HG03060 (cell line): ENCODE results near the gene GRAMD4.

Experiments used
- ATAC-seq: cut with Tn5 transposase; IDR thresholded peaks from one replicate; pipeline ENCODE4 v1.9.1; 2021; ENCODE audit warnings: low read depth, moderate number of reproducible peaks; ENCODE audit not compliant: unreplicated experiment

The GRAMD4 gene

GRCh38 chr22:46666577-46667244 is 46.5 kb downstream of the GRAMD4 start:
- ATAC-seq = no peak

DNA sequence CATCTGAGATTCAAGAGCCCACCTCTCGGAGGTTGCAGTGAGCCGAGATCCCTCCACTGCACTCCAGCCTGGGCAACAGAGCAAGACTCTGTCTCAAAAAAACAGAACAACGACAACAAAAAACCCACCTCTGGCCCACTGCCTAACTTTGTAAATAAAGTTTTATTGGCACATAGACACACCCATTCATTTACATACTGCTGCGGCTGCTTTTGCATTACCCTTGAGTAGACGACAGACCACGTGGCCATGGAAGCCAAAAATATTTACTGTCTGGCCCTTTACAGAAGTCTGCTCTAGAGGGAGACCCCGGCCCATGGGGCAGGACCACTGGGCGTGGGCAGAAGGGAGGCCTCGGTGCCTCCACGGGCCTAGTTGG is 47.0 kb downstream of the GRAMD4 start:
- ATAC-seq = no peak

DNA sequence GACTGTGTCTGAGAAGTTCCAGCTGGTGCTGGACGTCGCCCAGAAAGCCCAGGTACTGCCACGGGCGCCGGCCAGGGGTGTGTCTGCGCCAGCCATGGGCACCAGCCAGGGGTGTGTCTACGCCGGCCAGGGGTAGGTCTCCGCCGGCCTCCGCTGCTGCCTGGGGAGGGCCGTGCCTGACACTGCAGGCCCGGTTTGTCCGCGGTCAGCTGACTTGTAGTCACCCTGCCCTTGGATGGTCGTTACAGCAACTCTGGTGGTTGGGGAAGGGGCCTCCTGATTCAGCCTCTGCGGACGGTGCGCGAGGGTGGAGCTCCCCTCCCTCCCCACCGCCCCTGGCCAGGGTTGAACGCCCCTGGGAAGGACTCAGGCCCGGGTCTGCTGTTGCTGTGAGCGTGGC is 47.9 kb downstream of the GRAMD4 start:
- no peak for ATAC-seq

DNA sequence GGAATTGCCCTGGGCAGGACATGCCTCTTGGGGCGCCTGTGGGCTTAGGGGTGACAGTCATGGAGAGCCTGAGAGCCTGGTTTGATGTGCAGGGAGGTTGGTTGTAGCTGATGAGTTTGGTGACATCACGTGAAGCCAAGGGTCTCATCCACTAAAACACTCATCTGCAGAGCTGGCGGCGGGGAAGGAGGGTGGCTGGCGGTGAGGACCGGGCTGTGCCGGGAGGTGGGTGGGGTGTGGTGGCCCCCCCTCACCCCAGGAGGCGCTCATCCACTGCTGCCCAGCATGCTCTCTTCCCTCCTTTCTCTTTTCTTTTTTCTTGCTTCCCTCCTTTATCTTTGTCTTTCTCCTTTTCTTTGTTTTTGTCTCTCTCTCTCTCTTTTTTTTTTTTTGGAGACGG is 49.0 kb downstream of the GRAMD4 start:
- no peak for ATAC-seq

- ATAC-seq = no peak
These were observed 51.7 kb downstream of the GRAMD4 start for GRCh38 chr22:46671824-46672432.

GRCh38 chr22:46672731-46673130 is 52.5 kb downstream of the GRAMD4 start:
- ATAC-seq = no peak

DNA sequence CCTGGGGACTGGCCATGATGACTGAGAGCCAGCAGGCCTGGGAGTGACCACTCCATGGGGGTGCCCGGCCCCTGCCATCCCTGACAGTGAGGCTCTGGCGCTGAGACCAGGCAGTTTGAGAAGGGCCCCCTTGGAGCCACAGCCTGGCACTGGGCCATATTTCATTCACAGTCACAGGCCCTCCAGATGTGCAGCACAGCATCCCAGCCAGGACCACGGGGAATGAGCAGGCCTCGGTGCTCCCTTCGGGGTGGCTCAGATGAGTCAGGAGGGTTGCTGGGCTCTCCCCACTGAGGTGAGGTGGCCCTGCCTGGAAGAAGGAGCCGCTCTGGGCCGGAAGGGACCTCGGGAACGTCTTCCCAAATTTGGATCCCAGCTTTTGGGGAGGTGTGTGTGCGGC is 53.0 kb downstream of the GRAMD4 start:
- ATAC-seq = no peak

DNA sequence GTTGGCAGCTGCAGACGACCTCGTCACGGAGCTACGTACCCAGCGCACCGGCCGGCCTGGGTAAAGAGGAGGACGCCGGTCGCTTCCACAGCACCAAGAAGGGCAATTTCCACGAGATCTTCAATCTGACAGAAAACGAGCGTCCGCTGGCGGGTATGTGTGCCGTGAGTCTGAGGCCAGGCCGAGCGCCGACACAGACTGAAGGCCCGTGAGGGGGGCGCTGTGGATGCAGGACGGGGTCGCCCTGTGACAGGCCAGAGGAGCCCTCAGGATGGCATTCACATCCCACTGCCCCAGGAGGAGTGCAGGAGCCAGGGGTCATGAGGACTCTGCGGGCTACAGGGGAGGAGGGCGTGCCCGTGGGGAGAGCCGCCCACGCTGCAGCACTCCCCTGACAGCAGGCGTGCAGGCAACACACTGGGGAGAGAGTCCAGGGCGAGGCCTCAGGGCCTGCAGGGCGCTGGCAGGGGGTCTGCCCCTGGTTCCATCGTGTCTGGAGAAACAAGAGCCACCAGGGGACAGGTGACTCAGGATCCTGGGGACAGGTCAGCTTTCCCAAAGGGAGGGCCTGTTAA is 53.6 kb downstream of the GRAMD4 start:
- ATAC-seq = no peak

- ATAC-seq = no peak
These were observed 54.2 kb downstream of the GRAMD4 start for GRCh38 chr22:46674367-46674781.

DNA sequence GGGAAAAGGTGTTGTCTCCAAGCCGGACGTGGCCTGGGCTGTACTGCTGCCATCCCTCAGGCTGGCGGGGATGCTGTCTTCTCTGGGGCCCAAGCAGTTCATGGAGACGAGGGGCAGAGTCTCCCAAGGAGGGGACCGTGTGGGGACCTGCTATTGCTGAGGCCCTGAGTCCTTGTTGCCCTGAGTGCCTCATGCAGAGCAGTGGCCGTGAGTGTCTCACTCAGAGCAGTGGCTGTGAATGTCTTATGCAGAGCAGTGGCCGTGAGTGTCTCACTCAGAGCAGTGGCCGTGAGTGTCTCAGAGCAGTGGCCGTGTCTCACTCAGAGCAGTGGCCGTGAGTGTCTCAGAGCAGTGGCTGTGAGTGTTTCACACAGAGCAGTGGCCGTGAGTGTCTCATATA is 54.7 kb downstream of the GRAMD4 start:
- ATAC-seq = no peak

DNA sequence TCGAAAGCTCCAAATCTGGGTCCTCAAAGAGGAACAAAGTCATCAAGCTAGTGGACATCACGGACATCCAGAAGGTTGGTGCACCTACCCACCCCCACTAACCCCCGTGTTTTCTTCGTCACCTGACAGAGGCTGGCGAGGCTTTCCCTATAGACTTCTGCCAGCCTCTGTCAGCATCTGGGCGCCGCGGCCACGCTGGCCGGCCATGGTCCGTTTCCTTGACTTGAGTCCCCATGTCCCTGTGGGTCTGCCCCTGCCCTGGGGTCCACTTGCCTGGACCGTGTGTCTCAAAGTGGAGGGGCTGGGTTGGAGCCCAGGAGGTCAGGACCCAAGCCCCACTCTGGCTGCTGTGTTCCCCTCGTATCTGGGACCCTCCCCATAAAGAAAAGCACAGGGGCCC is 55.3 kb downstream of the GRAMD4 start:
- no peak for ATAC-seq

GRCh38 chr22:46675938-46676337 is 55.8 kb downstream of the GRAMD4 start:
- ATAC-seq = no peak

DNA sequence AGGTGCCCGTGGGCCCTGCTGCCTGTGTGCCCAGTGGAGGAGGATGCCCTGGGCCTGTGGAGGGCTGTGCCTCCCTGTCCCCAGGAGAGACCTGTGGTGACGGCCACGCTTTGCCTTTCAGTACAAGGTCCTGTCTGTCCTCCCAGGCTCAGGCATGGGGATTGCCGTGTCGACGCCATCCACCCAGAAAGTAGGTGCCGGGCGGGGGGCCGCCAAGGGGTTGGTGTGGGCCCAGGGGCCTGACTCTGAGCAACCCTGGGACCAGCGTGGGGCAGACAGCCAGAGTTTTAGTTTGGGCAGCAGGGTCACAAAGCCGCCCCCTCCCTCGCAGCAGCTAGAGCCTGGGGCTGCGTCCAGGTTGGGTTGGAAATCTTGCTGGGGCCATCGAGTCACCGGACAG is 56.3 kb downstream of the GRAMD4 start:
- no peak for ATAC-seq

GRCh38 chr22:46676881-46677280 is 56.7 kb downstream of the GRAMD4 start:
- no peak for ATAC-seq

DNA sequence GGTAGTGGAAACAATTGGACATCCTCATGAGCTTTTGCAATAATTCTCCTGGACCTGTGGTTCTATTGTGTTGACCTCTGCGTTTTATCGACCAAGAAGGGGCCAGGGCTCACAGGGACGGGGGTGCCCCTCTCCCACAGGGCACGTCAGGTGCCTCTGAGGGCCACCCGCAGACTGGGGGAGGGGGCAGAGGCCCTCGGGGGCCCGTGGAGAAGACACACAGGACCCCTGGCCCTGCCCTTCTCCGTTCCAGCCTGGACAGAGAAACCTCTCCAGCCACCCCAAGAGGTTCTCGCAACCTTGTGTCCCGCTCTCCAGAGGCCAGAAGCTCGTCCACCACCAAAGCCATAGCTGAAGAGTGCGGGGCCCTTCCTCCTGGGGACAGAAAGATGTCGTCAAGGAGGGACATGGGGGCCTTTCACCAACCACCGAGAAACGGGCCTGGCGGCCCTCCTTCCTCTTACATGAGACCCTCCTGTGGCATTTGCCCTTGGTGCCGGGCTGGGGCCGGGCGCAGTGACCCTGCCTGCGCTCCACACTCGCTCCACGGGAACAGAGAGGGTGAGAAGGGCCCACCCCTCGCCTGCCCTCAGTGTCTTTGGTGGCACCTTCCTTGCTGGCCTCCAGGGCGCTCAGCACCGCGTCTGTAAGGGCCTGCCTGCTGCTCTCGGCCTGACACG is 57.3 kb downstream of the GRAMD4 start:
- no peak for ATAC-seq

GRCh38 chr22:46678003-46678657 is 57.9 kb downstream of the GRAMD4 start:
- no peak for ATAC-seq

DNA sequence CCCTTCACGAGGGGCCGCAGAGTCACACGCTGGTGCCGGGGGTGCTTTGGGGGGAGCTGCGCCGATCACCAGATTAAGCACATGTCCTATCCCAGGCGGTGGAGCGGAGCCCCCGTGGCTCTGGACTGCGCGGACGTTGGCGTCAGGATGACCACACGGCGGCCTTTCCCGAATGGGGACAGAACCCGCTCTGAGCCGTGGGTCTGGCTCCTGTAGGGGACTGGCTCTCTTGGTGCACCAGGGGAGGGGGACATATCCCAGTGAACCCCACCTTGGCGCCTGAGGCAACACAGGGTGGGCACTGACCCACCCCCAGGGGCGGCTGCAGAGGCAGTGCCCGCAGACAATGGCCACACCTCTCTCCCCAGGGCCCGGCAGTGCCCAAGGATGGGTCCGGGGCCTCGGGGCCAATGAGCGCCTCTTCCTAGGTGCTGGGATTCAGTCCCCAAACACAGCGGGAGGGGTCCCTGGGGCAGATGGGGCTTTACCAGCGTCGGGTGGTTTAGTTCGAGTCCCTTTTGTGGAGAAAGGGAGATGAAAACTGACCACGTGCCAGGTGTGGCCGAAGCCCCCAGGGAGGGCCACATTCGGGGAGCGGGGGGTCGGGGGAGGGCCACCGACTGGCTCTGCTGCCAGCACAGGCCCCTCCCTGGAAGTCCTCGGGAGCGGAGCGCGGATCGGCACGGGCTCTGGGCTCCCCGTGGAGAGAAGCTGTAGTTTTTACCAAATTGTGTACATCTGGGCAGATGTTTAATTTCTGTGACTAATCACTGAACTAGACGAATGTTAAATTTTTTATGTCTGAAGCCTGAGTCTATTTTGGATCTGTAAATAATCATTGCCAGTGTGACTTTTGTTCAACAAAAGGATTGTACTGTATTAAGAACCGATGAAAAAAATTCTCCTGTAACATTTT is 58.9 kb downstream of the GRAMD4 start:
- no peak for ATAC-seq

DNA sequence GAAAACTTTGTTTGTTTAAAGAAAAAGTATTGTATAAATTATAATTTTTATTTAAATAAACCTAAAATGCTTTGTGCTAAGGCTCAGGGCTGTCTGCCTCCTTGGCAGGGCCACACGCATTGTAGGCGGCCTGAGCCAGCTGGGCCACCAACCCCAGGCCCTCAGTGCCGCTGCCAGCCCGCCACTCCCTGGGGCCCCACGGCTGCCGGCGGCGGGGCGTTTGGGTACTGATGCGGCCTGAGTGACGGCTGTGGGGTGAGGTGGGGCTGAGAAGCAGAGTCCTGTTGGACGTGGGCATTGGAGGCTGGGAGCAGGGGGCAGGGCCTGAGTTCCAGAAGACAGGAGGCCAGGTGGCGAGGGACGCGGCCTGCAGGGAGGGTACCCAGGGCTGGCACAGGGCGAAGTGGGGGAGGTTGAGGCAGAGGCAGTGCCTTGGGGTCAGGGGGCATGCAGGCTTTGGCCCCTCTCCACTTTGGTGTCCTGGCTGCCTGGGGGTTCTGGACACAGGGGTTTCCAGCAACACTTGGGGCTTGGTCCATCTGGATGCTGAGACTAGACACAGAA is 59.6 kb downstream of the GRAMD4 start:
- ATAC-seq = no peak

DNA sequence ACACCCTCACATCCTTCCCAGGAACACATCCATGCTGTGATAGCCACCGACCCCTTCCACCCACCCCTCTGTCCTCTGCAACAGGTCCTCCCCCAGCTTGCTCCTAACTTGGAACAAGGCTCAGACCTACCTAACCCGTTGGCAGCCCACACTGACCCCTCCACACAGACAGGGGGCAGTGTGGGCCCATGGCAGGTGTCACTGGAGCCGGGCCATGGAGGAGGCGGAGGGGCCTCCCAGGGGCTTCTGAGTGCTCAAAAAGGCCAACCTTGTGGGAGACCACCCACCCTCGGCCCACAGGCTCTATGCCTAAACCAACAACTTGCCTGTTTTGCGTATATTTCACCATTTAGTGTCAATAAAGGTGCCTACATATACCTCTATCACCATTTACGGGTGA is 60.8 kb downstream of the GRAMD4 start:
- ATAC-seq = no peak
